GM18507 (cell line): ENCODE measurements around the gene MMP20.
A peak's percentile ranks its signal among the peaks of the same experiment; 100 is the strongest.

Source experiments
- DNase-seq: peaks from one replicate; pipeline ENCODE4 v3.0.0; 2011; ENCODE audit warnings: low read depth; ENCODE audit not compliant: insufficient read length; ENCODE audit errors: extremely low spot score
- FAIRE-seq: peaks from 2 replicates; lab custom pipeline; 2011; peaks lifted over from hg19 to GRCh38; lab: Jason Lieb, UNC

The MMP20 gene

DNA sequence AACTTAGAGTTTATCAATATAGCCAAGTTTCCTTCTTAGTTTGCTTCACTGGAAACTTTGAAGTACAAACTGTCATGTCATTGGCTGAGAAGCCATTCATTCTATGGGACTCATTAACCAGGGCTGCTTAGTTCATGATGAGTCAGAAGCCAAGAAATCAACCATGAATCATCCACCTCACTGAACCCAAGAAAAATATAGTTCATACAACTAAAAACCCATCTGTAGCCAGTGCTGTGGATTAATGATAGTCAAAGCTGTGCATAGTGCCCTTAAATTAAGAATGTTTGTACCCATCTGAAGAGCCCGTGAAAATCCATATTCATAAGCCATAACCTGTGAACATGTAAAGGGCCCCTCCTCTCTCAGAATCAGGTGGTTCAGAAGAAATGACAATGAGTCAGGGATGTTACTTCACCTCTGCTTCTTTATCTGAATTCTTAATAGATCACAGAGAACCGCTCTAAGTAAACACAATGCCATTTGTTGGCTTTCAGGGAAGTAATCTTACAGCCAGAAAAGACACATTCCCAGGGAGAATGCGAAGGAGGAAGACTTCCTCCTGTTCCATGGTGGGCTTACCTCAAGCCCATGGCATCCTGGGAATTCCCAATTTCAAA is 25.4 kb downstream of the MMP20 start:
- FAIRE-seq = peak; percentile 88
- peak; percentile 32 for DNase-seq

DNA sequence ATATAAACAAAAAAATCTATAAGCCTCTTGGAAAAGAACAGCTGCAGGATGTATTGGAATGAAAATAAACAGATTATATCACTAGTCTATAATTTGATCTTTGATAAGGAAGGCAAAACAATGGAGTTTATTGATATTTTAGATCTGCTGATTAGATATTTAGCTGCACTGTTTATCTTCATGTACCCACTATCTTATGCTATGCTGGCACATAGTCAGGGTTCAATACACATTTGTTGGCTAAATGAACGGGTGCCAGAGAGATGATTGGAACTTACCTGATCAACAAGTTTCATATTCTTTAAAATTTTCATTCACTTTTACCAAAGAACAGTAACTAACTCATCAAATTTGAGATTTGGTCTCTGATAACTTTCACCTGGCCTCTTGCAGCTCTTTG is 26.9 kb downstream of the MMP20 start:
- FAIRE-seq (no peak), DNase-seq (no peak)

DNA sequence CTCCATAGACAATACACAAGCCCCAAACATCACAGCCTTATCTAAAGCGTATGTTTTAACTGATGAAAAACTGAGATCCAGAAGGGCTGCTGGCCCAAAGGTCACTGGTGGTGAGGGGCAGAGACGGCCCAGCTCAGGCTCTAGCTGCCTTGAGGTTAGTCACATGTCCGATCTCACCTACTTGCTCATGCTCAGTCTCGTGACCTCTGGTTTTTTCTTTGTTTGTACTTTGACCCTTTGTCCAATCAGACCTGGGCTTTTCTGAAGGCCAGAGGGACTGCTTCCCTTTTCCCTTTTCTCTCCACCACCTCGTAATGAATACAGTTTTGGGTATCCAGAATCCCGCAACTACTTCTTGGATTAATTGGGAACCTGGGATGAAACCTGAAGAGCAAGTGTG is 28.6 kb downstream of the MMP20 start:
- FAIRE-seq (no peak), DNase-seq (no peak)

DNA sequence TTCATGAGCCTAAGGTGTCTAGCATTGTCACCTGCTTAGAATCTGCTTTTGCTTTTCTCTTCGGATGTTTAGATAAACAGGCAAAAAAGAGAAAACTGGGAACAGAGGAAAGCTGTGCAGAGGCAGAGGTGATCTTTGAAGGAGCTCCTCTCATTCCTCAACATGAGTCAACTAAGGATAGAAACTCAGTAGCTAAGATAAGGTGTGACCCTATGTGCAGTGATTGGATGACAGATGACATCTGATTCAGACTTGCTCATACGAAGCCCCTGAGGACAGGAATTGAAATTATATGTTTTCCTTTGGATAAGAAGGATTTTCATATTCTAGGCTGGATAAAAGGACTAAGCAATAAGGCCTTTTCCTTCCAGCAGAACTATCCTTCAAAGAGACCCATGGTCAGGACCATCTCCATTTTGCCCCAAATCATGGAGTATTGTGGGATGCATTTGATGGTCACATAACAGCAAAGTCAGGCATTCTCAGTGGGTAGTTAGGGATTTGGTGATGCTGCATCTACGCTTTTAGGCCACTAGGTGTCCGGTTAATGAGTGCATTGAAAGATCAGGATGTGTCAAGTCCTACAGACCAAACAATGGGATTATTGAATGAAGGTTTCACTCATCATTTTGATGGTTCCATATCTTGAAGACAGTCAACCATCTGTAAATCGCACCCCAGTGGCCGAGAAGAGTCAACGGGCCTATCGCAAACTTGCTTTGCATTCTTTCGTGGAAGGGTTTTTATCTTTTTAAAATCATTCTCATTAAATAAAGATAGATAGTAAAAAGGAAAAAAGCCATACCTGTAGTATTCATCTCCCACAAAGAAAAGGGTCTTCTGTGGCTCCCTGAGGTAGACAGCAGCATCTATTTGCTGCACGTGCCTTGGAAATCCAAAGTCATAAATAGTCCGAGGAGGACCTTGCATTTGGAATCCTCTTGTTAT is 32.2 kb downstream of the MMP20 start:
- DNase-seq = no peak
- FAIRE-seq = peak; percentile 80

DNA sequence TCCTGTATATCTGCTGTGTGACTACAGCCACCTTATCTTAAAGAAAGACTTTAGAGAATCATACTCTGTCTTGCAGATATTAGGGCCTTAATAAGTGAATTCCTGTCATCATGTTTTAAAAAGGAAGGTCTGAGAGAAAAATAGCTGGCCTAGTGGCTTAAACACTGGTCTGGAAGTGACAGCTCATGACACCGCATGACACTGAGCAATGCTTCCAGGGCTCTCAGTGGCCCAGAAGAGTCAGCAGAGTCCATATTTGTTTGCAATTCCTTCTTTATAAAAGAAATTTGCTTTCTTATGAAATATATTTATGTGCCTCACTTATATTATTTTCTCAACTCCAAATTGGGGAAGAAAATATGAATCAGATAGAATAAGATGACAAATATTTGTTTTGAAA is 33.0 kb downstream of the MMP20 start:
- DNase-seq = no peak
- FAIRE-seq = no peak

DNA sequence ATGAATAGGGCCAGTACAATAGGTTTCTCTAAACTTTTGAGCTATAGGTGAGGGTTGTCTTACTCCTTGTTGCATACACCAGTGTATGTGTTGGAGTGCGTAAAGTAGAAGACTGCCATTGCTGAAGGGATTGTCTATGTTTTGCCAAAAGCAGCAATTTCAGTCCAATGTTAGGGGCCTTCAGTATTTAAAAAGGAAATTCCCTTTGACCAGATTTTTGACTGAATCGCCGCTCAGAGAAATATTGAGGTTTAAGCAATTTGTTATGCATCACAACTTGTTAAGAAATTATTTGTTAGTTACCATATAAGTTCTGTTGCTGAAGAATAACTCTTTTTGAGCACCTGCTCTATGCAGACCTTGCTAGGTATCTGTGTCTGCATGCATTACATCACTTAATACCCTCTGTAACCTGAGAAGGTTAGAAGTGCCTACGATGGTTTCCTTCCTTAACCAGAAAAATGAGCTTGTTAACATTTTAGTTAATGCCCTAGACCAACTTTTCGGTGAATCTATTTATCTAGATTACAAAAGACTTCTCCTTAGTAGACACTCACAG is 33.9 kb downstream of the MMP20 start:
- FAIRE-seq (peak; percentile 41), DNase-seq (no peak)

DNA sequence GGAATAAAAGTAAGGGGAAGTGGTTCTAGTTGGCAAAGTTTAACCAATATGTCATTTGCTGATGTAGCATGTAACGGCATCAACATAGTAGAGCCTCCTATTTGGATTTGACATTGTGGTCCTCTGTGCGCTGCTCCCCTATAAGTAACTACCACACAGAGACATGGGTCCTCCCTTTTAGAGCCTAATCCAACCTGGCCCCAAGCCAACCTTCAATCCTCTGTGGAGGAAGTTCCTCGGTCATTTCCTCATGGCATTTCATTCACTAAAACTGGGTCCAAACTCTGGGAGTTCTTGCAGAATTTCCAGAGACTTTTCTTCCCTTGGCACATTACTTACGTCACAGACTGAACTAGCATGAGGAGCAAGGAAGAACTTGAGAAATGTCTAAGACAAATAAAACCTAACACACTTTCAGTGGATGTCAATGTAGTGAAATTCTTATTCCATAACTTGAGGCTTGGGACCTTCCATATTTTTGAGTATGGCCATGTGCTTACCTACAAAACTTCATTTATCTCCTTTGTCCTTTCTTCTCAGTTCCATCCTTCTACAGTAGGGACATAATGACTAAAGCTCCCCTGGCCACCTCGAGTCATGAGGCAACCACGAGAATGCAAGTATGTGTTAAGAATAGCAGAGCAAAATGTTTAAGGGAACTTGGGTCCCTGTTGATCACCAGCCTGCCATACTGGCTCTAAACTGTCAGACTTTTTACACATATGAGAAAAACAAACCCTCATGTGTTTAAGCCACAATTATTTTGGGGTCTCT is 34.7 kb downstream of the MMP20 start:
- DNase-seq (no peak), FAIRE-seq (peak; percentile 36)

DNA sequence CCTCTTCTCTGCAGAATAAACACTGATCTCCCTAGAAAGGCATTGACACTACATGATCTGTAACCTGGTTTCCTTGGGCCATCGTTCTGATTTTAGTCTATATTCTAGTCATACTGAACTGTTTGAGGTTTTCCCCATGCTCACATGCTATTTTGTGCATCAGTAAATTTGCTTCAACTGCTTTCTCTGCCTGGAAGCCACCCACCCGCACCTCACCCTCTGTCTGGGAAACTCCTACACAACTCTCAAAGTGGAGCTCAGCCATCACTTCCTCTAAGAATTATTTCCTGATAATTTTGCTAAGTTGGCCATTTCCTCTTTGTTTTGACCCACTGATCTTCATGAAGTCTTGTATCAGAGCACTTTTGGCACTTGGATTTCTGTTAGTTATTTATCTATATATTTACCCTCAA is 36.1 kb downstream of the MMP20 start:
- peak; percentile 81 for FAIRE-seq
- no peak for DNase-seq

DNA sequence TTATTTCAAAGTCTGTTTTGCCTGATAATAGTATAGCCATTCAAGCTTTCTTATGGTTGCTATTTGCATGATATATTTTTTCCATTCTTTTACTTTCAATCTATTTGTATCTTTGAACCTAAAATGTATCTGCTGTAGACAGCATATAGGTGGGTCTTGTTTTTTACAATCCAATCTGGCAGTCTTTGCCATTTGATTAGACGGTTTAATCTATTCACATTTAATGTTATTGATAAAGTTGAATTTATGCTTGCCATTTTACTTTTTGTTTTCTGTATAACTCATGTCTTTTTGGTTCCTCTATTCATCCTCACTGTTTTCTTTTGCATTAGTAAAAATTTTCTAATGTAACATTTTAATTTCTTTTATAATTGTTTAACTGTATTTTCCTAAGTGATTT is 37.4 kb downstream of the MMP20 start:
- no peak for DNase-seq
- FAIRE-seq = no peak

DNA sequence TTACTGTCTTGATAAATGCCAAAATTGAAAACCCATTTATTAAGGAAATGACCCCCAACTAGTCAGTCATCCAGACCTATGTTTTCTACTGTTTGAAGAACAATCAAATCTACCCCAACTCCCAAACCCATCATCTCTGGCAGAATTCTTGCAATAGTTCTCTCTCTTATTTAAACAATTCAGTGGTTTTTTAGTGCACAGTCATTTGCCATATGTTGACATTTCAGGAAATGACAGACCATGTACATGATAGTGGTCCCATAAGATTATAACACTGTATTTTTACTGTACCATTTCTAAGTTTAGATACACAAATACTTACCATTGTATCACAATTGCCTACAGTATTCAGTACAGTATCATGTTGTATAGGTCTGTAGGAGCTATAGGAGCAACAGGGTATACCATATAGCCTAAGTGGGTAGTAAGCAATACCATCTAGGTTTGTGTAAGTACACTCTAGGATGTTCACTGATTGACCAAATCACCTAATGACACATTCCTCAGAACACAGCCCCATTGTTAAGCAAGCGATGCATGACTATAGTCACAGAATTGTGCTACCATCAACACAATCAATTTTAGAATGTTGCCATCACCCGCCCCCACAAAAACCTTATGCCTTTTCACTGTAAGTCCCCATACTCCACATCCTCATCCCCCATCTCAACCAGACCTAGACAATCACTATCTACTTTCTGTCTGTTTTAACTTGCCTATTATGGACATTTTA is 41.8 kb downstream of the MMP20 start:
- DNase-seq = no peak
- no peak for FAIRE-seq

DNA sequence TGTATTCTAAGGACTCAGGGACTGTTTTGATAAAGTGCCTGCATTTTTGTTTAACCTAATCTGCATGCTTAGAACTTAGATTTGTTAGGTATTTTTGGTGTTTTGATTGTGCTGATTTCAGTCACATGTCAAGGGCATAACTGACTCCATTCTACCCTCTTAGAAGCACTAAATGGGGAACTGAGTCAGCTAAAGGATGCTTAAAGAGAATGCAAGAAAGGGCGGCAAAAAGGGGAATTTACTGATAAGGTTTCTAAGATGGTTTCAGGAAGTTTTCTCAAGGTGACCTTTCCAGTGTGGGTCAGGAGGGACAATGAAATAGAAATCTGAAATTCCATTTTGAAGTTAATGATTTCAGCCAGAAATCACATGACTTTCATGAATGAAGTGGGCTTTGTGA is 43.0 kb downstream of the MMP20 start:
- DNase-seq (no peak), FAIRE-seq (peak; percentile 24)

DNA sequence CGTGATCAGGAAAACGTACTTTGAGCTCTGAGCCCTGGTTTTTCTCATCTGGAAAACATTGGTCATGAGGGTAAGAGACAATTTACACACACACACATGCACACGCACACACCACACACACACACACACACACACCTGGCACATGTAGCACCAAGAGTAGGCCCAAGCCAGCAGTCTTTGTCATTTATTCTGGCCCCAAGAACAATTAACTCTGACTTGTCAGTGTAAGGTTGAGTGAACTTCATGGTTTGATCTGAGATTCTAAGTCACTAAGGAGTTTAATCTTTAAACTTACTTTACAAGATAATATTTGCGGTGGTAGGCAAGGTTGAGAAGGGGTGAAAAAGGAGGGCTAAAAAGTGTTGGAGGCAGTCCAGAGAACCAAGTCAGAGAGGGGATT is 44.1 kb downstream of the MMP20 start:
- FAIRE-seq (no peak), DNase-seq (no peak)

DNA sequence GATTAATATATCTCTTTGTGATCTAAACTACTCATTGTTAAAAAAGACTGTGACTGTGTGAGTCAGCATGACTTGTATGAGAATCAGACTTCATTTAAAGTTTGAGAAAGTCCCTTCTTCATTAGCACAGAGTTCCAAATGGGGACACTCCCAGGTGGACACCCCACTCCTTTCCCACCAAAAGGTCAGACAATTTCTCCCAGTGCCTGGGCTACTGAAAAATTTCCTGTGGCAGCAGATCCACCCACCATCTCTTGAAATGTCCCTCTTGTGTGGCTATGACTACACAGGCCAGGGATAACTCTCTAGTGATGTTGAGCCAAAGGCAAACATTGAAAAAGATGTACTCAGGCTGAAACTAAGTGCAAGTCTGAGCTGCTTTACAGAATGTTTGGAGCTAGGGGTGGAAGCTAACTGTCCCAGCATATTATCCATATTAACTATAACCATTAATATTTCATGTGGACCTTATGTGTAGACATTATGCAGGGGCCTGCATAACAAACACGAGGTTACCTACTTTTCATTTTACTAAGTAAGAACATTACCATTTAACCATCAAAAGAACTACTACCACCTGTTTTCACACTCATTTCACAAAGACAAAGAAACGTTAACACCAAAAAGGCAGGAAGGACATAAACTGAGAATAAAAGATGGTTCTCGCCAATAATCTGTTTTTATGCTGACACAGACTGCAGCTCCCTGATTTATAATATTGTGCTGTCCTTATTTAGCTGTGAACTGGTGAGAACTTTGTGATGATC is 44.8 kb downstream of the MMP20 start:
- DNase-seq = no peak
- FAIRE-seq = peak; percentile 63

DNA sequence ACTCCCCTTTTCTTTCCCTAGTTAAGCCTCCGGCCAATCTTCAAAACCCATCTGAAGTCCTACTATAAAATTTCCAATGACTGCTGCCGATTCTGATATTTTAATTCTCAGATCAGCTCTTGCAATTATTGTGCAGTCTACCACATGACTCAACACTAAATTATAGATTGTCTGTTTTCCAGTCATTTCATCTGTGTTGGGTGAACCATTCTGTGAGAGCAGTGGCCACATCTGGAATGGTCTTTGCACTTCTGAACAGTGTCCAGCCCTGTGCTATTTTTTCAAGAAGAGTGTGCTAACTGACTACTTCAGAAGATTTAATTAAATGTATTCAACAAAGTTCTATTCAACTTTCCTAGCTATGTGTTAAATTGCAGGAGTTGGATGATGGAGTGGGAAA is 47.4 kb downstream of the MMP20 start:
- DNase-seq (no peak), FAIRE-seq (no peak)

DNA sequence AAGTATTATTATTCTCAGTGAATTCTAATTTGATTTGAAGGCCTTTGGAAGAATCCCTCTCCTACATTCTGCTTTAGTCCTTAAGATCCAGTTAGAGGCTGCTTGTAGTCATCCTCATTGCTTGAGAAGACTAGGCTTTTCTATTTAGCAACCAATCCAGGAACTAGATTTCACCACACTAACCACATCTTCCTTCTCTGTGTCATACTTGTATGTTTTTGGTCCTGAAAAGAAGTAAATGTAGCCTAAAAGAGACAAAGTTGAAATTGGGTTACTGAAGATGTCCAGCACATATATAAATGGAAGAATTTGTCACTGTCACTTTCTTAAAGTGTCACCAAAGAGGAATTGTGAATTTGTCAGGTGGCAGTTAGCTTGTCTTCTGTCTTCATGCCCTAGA is 48.0 kb downstream of the MMP20 start:
- FAIRE-seq (peak; percentile 78), DNase-seq (no peak)

DNA sequence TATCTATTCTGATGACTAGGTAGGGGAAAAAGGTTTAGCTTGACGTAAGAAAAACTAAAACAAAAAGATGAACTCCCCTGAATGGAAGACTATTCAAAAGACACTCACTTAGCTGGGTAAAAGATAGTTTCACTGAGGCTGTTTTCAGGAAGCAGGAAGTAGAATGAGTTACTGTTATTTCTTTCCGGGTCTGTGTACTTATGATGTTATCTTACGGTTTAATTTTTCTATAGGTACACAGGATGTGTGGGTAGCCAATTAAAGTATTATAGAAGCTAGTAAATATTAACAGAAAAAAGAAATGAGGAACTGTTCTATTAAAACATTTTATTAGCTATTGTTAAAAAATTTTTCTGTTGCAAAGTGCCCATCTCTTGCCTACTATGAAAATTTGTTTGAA is 48.8 kb downstream of the MMP20 start:
- peak; percentile 42 for FAIRE-seq

DNA sequence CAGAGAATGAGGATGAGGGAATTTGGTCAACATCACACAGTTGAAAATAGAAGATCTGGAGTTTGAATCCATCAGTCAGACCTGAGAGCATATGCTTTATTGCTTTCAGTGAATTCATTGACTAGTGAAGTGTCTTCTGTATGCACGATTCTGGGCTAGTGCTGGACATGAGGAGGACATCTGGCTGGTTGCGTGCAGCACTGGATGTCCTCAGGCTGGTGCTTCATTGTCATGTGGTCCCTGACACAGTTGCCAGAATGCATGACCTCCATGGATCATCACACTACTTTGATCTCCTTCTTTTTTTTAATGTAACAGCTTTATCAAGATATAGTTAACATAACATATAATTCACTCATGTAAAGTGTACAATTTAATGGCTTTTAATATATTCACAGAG is 50.1 kb downstream of the MMP20 start:
- DNase-seq = no peak
- no peak for FAIRE-seq

More for the DNA sequence above, 48.8 kb downstream of the MMP20 start:
- no peak for DNase-seq

DNA sequence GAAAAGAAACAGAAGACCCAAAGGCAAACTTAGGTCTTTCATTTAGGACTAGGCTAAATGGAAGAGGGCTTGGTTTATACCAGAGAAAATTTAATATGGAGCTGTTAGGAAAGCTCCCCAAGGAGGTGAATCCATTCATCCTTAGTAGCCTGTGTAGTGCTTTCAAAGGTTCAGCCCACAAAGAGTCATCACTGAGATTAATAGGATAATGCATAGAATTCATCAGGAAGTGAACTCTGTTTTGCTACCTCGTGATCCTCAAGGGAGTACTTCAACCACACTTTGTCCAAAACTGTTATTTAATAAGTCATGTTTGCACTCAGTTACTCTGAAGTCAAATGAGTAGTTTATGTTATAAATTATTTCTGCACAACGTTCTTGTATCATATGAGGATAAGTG is 51.3 kb downstream of the MMP20 start:
- no peak for FAIRE-seq
- no peak for DNase-seq
